Gastrocnemius medialis (tissue), 4 donors: ENCODE results near the gene ZNF804B. TPM values are rescaled to one million over a fixed set of nuclear protein-coding genes. Genes with fewer than 3 reads are reported as not detected.

Experiments
- ATAC-seq, 2 donors: fragments of 150-250 bp; one replicate each; pipeline ENCODE4 v1.9.1; 2016
- DNase-seq, 2 donors: peaks; one replicate each; pipeline ENCODE4 v3.0.0-alpha.2; 2019
- H3K27ac ChIP-seq, 4 donors: fragments of 200-600 bp; sonication (generic); 1 replicate in 1 of 4; 2 replicates in 3 of 4; pipeline ENCODE4 v1.5.1; 2016 to 2018; ENCODE audit warnings: mild to moderate bottlenecking in 2 of 4, moderate library complexity in 1 of 4
- H3K27me3 ChIP-seq, 3 donors: fragments of 200-600 bp; sonication (generic) in 2 of 3; 1 replicate in 1 of 3; 2 replicates in 2 of 3; pipeline versions ENCODE4 v1.5.1 to v1.6.0; 2016 to 2019; ENCODE audit warnings: mild to moderate bottlenecking in 1 of 3, moderate library complexity in 1 of 3
- H3K36me3 ChIP-seq, 2 donors: fragments of 200-600 bp; sonication (generic) in 1 of 2; one replicate each; pipeline ENCODE4 v1.5.1; 2017 to 2018
- H3K4me1 ChIP-seq, 2 donors: fragments of 200-600 bp; sonication (generic) in 1 of 2; one replicate each; pipeline ENCODE4 v1.5.1; 2016 to 2017; ENCODE audit warnings: mild to moderate bottlenecking in 2 of 2
- H3K4me3 ChIP-seq, 4 donors: fragments of 200-600 bp; sonication (generic) in 3 of 4; 1 replicate in 1 of 4; 2 replicates in 3 of 4; pipeline ENCODE4 v1.5.1; 2016 to 2019; ENCODE audit warnings: mild to moderate bottlenecking in 2 of 4
- H3K9me3 ChIP-seq, 3 donors: fragments of 200-600 bp; sonication (generic) in 2 of 3; 1 replicate in 1 of 3; 2 replicates in 2 of 3; pipeline ENCODE4 v1.5.1; 2016 to 2019
- POLR2A ChIP-seq, 2 donors: fragments of 450-650 bp; IDR thresholded peaks; one replicate each; pipeline ENCODE4 v1.6.1; 2017; ENCODE audit warnings: antibody characterized with exemption in 2 of 2, mild to moderate bottlenecking in 2 of 2, moderate library complexity in 2 of 2
- in situ Hi-C, 4 donors: fragments of 200-750 bp; cut with MboI; loops; one replicate each; pipeline versions ENCODE4 v1.15.0 to v1.8.0; 2017; ENCODE audit warnings: low sequenced_read_pairs in 4 of 4
- intact Hi-C: fragments of 100-400 bp; cut with DNase I; formaldehyde crosslinking; loops from one replicate; pipeline ENCODE4 v1.15.1; 2023; ENCODE audit warnings: low total_unique reads
- total RNA-seq, 4 donors: library from RNA; depleted of rRNA; stranded (reverse); fragments of >200 nt; gene quantifications; one replicate each; pipeline versions ENCODE4 v1.1.0 to v1.2.3, GENCODE V29; 2016
- TF ChIP-seq, protein P1 (sequence below), 5 experiments: fragments of 450-650 bp in 3 of 5; fragments of 200-600 bp in 2 of 5; sonication (generic) in 2 of 5; IDR thresholded peaks in 4 of 5; conservative IDR thresholded peaks in 1 of 5; 1 replicate in 4 of 5; 2 replicates in 1 of 5; pipeline ENCODE4 v1.5.1; 2016 to 2019; ENCODE audit warnings: antibody characterized with exemption in 5 of 5, mild to moderate bottlenecking in 3 of 5, moderate library complexity in 3 of 5

Gene ZNF804B
- total RNA-seq, 4 donors from 2014 or later, result not detected

GRCh38 chr7:89103564-89103963, 344.1 kb downstream of the ZNF804B start:
- ATAC-seq (no peak), DNase-seq (no peak)
- in situ Hi-C loops (no loop called here), intact Hi-C loops (no loop called here)
- Histone ChIP-seq H3K4me3 (no peak overlapping the region), H3K4me1 (no peaks in the 10 kb centered on the region), H3K27ac (no peak overlapping the region), H3K36me3 (no peaks in the 10 kb centered on the region), H3K27me3 (no peaks in the 10 kb centered on the region), H3K9me3 (no peaks in the 10 kb centered on the region)
- TF ChIP-seq POLR2A (IDR thresholded peaks at IDR 0.05), result no peak
- TF ChIP-seq, protein P1, sequence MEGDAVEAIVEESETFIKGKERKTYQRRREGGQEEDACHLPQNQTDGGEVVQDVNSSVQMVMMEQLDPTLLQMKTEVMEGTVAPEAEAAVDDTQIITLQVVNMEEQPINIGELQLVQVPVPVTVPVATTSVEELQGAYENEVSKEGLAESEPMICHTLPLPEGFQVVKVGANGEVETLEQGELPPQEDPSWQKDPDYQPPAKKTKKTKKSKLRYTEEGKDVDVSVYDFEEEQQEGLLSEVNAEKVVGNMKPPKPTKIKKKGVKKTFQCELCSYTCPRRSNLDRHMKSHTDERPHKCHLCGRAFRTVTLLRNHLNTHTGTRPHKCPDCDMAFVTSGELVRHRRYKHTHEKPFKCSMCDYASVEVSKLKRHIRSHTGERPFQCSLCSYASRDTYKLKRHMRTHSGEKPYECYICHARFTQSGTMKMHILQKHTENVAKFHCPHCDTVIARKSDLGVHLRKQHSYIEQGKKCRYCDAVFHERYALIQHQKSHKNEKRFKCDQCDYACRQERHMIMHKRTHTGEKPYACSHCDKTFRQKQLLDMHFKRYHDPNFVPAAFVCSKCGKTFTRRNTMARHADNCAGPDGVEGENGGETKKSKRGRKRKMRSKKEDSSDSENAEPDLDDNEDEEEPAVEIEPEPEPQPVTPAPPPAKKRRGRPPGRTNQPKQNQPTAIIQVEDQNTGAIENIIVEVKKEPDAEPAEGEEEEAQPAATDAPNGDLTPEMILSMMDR (IDR thresholded peaks at IDR 0.05 in 4 of 5, conservative IDR thresholded peaks at IDR 0.05 in 1 of 5), result no peak

- no peak for TF ChIP-seq POLR2A (IDR thresholded peaks at IDR 0.05)
- TF ChIP-seq, protein P1 (IDR thresholded peaks at IDR 0.05 in 4 of 5, conservative IDR thresholded peaks at IDR 0.05 in 1 of 5), result no peak
- ATAC-seq, result no peak
- no peaks in the 10 kb centered on the region for H3K36me3 ChIP-seq
- H3K27ac ChIP-seq, result no peak overlapping the region
- H3K4me3 ChIP-seq, result no peak overlapping the region
- no peaks in the 10 kb centered on the region for H3K27me3 ChIP-seq
- intact Hi-C loops (no loop called here), in situ Hi-C loops (no loop called here)
- DNase-seq, result no peak
- H3K9me3 ChIP-seq, result no peaks in the 10 kb centered on the region
- H3K4me1 ChIP-seq, result no peaks in the 10 kb centered on the region
These were observed 345.5 kb downstream of the ZNF804B start for GRCh38 chr7:89104748-89105685.

DNA sequence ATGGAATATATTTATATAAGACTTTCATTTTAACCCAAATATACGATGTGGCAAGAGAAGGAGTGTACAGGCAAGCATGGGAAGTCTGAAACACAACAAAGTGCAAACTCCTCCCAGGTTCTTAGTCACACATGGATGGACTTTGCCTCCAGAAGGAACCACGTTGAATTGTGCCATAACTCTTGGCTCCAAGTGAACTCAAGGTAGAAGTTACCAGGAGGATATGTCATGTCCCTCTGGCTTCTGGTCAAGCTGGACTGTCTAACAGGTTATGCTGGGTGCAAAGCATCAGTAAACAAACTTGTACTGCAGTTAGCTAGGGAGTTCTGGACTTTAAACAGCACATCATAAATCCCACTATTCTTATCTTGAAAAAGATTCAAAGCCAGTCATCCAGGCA, 364.4 kb downstream of the ZNF804B start:
- no peaks in the 10 kb centered on the region for H3K36me3 ChIP-seq
- intact Hi-C loops, result no loop called here
- no peak for ATAC-seq
- no peaks in the 10 kb centered on the region for H3K4me1 ChIP-seq
- no peak overlapping the region for H3K4me3 ChIP-seq
- no peaks in the 10 kb centered on the region for H3K9me3 ChIP-seq
- DNase-seq, result no peak
- TF ChIP-seq, protein P1 (IDR thresholded peaks at IDR 0.05 in 4 of 5, conservative IDR thresholded peaks at IDR 0.05 in 1 of 5), result no peak
- TF ChIP-seq POLR2A (IDR thresholded peaks at IDR 0.05), result no peak
- H3K27ac ChIP-seq, result no peak overlapping the region
- in situ Hi-C loops, result no loop called here
- no peaks in the 10 kb centered on the region for H3K27me3 ChIP-seq

- no peak for DNase-seq
- no peaks in the 10 kb centered on the region for H3K9me3 ChIP-seq
- no peaks in the 10 kb centered on the region for H3K4me1 ChIP-seq
- no peaks in the 10 kb centered on the region for H3K27me3 ChIP-seq
- in situ Hi-C loops, result no loop called here
- H3K27ac ChIP-seq, result no peak overlapping the region
- no peak overlapping the region for H3K4me3 ChIP-seq
- TF ChIP-seq, protein P1 (IDR thresholded peaks at IDR 0.05 in 4 of 5, conservative IDR thresholded peaks at IDR 0.05 in 1 of 5), result no peak
- TF ChIP-seq POLR2A (IDR thresholded peaks at IDR 0.05), result no peak
- H3K36me3 ChIP-seq, result no peaks in the 10 kb centered on the region
- ATAC-seq, result no peak
- intact Hi-C loops, result no loop called here
These were observed 370.3 kb downstream of the ZNF804B start for GRCh38 chr7:89129600-89130375.
